PC-9 (cell line): ENCODE measurements around the gene GBE1.

Experiments used
- EZH2 ChIP-seq: fragments of 200-600 bp; sonication (generic); IDR thresholded peaks from 2 replicates; pipeline ENCODE4 v1.8.0; 2017; ENCODE audit warnings: antibody characterized with exemption, low read depth
- TF ChIP-seq, protein P1 (sequence below): fragments of 200-600 bp; sonication (generic); conservative IDR thresholded peaks from 2 replicates; pipeline ENCODE4 v1.6.1; 2017; ENCODE audit warnings: mixed run types, antibody characterized with exemption, mild to moderate bottlenecking, moderate library complexity

DNA sequence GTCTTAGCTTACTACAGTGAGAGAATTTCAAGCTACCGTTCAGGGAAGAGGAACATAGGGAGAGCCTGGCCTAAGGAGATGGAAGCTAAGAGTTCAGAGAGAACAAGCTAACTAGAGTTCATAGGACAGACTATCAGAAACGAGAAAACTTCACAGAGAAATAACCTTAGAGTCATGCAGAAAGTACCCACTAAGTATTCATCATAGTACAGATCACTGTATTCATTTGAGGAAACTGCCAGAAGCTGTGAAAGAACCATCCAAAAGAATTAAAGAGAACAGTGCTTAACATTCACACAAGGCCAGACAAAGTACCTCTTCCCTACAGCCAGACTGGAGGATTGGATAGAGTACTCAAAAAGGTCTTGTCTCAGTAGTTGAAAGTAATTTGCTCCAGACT lies 15.2 kb upstream of the GBE1 start:
- TF ChIP-seq, protein P1, sequence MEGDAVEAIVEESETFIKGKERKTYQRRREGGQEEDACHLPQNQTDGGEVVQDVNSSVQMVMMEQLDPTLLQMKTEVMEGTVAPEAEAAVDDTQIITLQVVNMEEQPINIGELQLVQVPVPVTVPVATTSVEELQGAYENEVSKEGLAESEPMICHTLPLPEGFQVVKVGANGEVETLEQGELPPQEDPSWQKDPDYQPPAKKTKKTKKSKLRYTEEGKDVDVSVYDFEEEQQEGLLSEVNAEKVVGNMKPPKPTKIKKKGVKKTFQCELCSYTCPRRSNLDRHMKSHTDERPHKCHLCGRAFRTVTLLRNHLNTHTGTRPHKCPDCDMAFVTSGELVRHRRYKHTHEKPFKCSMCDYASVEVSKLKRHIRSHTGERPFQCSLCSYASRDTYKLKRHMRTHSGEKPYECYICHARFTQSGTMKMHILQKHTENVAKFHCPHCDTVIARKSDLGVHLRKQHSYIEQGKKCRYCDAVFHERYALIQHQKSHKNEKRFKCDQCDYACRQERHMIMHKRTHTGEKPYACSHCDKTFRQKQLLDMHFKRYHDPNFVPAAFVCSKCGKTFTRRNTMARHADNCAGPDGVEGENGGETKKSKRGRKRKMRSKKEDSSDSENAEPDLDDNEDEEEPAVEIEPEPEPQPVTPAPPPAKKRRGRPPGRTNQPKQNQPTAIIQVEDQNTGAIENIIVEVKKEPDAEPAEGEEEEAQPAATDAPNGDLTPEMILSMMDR, result no peak
- no peak for TF ChIP-seq EZH2
